Measurements from ENCODE around the gene TMED10.

TMED10 gene

GRCh38 chr14:75176142-75176820, at the start of gene TMED10:
Gene TMED10 (minus strand): TSS chr14:75176612. CDS start chr14:75176579, 33 bp downstream.
- no peak for FAIRE-seq

GRCh38 chr14:75224561-75224960, 48.1 kb upstream of the TMED10 start:
- no peak for FAIRE-seq

- FAIRE-seq, result peak; percentile 45
These were observed 47.3 kb upstream of the TMED10 start for GRCh38 chr14:75223664-75224154.

GRCh38 chr14:75222208-75222701, 45.8 kb upstream of the TMED10 start:
- FAIRE-seq, result peak; percentile 48

GRCh38 chr14:75221797-75222196, 45.4 kb upstream of the TMED10 start:
- no peak for FAIRE-seq

GRCh38 chr14:75220156-75220555, 43.7 kb upstream of the TMED10 start:
- no peak for FAIRE-seq

GRCh38 chr14:75217508-75218206, 41.2 kb upstream of the TMED10 start:
- no peak for FAIRE-seq

GRCh38 chr14:75216427-75217006, 40.1 kb upstream of the TMED10 start:
- no peak for FAIRE-seq

- no peak for FAIRE-seq
These were observed 39.1 kb upstream of the TMED10 start for GRCh38 chr14:75215520-75215919.

GRCh38 chr14:75214558-75214957, 38.1 kb upstream of the TMED10 start:
- FAIRE-seq, result no peak

GRCh38 chr14:75213172-75213571, 36.8 kb upstream of the TMED10 start:
- no peak for FAIRE-seq

- no peak for FAIRE-seq
These were observed 32.4 kb upstream of the TMED10 start for GRCh38 chr14:75208843-75209242.

- FAIRE-seq, result no peak
These were observed 29.8 kb upstream of the TMED10 start for GRCh38 chr14:75206190-75206589.

GRCh38 chr14:75205591-75205990, 29.2 kb upstream of the TMED10 start:
- FAIRE-seq, result no peak

GRCh38 chr14:75204116-75204515, 27.7 kb upstream of the TMED10 start:
- no peak for FAIRE-seq

- no peak for FAIRE-seq
These were observed 26.2 kb upstream of the TMED10 start for GRCh38 chr14:75202657-75203056.

GRCh38 chr14:75201087-75201486, 24.7 kb upstream of the TMED10 start:
- no peak for FAIRE-seq

- no peak for FAIRE-seq
These were observed 24.0 kb upstream of the TMED10 start for GRCh38 chr14:75200451-75200850.

- no peak for FAIRE-seq
These were observed 22.0 kb upstream of the TMED10 start for GRCh38 chr14:75198291-75198933.

- no peak for FAIRE-seq
These were observed 20.9 kb upstream of the TMED10 start for GRCh38 chr14:75197338-75197737.

- no peak for FAIRE-seq
These were observed 20.1 kb upstream of the TMED10 start for GRCh38 chr14:75196468-75196867.

GRCh38 chr14:75196064-75196463, 19.7 kb upstream of the TMED10 start:
- no peak for FAIRE-seq

GRCh38 chr14:75191100-75191499, 14.7 kb upstream of the TMED10 start:
- FAIRE-seq, result no peak
